Measurements from ENCODE around the gene PYM1.

- TF ChIP-seq MXI1 (IDR thresholded peaks at IDR 0.05; ENCODE audit: low read depth, low read length) (no peak), POLR2AphosphoS5 (IDR thresholded peaks at IDR 0.05; ENCODE audit: low read depth, low read length) (no peak), CTCF (IDR thresholded peaks at IDR 0.05) (no peak), SMC3 (IDR thresholded peaks at IDR 0.05; ENCODE audit: low read depth, low read length) (no peak), YY1 (IDR thresholded peaks at IDR 0.05; ENCODE audit: low read depth) (no peak), MAX (IDR thresholded peaks at IDR 0.05; ENCODE audit: low read depth) (no peak), EP300 (IDR thresholded peaks at IDR 0.05; ENCODE audit: borderline replicate concordance in 1 of 2, low read depth in 1 of 2, low read length in 1 of 2) (no peak), PBX3 (IDR thresholded peaks at IDR 0.05) (no peak), RXRA (IDR thresholded peaks at IDR 0.05; ENCODE audit: borderline replicate concordance, low read depth) (no peak), JUND (IDR thresholded peaks at IDR 0.05) (no peak)
Observed at GRCh38 chr12:55861396-55861795, 66.3 kb downstream of the PYM1 start.
